Lower lobe of right lung (tissue), 2 donors: ENCODE results near the gene DMRT2. TPM values are rescaled to one million over a fixed set of nuclear protein-coding genes. Genes with fewer than 3 reads are reported as not detected.

ENCODE experiments used
- ATAC-seq, 2 donors: fragments of 200-7000 bp; cut with Tn5 transposase; one replicate each; pipeline ENCODE4 v1.9.1; 2020 to 2022; ENCODE audit warnings: mild to moderate bottlenecking in 2 of 2, moderate library complexity in 2 of 2
- DNase-seq: peaks from one replicate; pipeline ENCODE4 v3.0.0-alpha.2; 2020
- H3K27ac ChIP-seq: fragments of 200-600 bp; one replicate; pipeline ENCODE4 v1.8.0; 2022
- H3K27me3 ChIP-seq: fragments of 200-600 bp; one replicate; pipeline ENCODE4 v1.8.0; 2022; ENCODE audit warnings: low read depth
- H3K36me3 ChIP-seq: fragments of 200-600 bp; one replicate; pipeline ENCODE4 v1.8.0; 2022; ENCODE audit warnings: mild to moderate bottlenecking
- H3K4me1 ChIP-seq: fragments of 200-600 bp; one replicate; pipeline ENCODE4 v1.8.0; 2022
- H3K4me3 ChIP-seq: fragments of 200-600 bp; one replicate; pipeline ENCODE4 v1.8.0; 2022; ENCODE audit warnings: mild to moderate bottlenecking
- H3K9me3 ChIP-seq: fragments of 200-600 bp; one replicate; pipeline ENCODE4 v1.8.0; 2022
- intact Hi-C: fragments of 100-400 bp; cut with DNase I; formaldehyde crosslinking; loops from one replicate; pipeline ENCODE4 v1.11.0; 2022
- total RNA-seq: library from RNA; stranded (reverse); fragmentation: NEBNext Ultra II Directional; extraction: Animal tissue kit (Norgen Biotek cat#: 25700); gene quantifications from one replicate; pipeline ENCODE4 v1.2.1, GENCODE V29; 2021
- TF ChIP-seq, protein P1 (sequence below): fragments of 200-600 bp; IDR thresholded peaks from one replicate; pipeline ENCODE4 v1.8.0; 2022; ENCODE audit warnings: antibody characterized with exemption, mild to moderate bottlenecking
- donor health status: DM: no; HTN: yes; CAD: no; lungs with severe emphysema.

The DMRT2 gene
- total RNA-seq, 1 donor from 2014 or later = 0.86 TPM

DNA sequence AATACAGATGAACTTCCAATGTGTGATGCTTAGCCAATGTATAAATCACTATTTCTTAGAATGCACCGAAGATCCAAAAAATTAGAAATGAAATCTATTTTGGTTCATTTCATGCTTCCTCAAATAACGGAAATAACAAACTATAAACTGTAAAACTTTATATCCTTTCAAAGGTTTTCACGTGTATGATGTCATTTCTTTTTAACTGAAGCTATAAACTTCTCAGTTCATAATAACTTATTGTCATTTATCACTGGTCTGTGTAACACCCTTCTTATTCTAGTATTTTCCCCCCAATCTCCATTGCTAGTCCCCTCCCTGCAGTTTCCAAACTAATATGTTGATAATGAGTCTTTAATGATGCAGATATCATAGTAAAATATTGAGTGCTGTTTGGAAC, 36.4 kb downstream of the DMRT2 start:
- intact Hi-C loops = no loop called here
- Histone ChIP-seq H3K4me3 (no peak overlapping the region), H3K27me3 (no peaks in the 10 kb centered on the region), H3K4me1 (no peaks in the 10 kb centered on the region), H3K36me3 (no peaks in the 10 kb centered on the region), H3K9me3 (no peaks in the 10 kb centered on the region), H3K27ac (no peak overlapping the region)
- no peak for DNase-seq
- ATAC-seq = no peak
- TF ChIP-seq, protein P1, sequence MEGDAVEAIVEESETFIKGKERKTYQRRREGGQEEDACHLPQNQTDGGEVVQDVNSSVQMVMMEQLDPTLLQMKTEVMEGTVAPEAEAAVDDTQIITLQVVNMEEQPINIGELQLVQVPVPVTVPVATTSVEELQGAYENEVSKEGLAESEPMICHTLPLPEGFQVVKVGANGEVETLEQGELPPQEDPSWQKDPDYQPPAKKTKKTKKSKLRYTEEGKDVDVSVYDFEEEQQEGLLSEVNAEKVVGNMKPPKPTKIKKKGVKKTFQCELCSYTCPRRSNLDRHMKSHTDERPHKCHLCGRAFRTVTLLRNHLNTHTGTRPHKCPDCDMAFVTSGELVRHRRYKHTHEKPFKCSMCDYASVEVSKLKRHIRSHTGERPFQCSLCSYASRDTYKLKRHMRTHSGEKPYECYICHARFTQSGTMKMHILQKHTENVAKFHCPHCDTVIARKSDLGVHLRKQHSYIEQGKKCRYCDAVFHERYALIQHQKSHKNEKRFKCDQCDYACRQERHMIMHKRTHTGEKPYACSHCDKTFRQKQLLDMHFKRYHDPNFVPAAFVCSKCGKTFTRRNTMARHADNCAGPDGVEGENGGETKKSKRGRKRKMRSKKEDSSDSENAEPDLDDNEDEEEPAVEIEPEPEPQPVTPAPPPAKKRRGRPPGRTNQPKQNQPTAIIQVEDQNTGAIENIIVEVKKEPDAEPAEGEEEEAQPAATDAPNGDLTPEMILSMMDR = no peak

DNA sequence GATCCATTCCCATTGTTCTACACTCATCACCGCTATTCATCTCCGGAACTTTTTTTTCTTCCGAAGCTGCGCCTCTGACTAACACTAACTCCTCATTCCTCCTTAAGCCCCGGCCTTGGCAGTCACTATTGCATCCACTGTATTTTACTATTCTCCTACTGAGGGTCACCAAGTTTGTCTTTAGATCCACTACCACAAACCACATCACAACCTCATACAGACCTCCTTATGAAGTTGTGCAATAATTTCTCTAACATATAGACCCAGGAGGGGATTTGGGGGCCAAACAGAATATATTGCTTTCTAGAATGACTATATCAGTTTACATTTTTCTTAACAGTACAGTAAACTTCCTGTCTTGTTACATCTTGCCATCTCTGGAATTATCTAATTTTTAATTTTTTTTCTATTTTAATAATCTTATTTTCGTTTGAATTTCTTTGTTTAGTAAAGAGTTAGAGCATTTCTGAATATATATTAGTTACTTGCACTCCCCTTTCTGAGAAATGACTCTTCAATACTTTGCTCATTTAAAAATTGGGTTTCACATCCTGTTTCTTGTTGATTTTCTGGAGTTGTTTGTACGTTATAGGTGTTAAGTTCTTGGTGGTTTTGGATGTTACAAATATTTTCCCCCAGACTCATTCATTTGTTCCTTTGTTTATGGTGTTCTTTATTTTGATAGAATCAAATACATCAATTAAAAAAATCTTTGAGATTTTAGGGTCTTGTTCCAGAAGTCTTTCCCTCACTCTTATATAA, 37.1 kb downstream of the DMRT2 start:
- no peaks in the 10 kb centered on the region for H3K9me3 ChIP-seq
- no peaks in the 10 kb centered on the region for H3K36me3 ChIP-seq
- H3K27ac ChIP-seq = no peak overlapping the region
- no peak overlapping the region for H3K4me3 ChIP-seq
- TF ChIP-seq, protein P1 = no peak
- no peak for ATAC-seq
- H3K4me1 ChIP-seq = no peaks in the 10 kb centered on the region
- no peaks in the 10 kb centered on the region for H3K27me3 ChIP-seq
- intact Hi-C loops = no loop called here
- no peak for DNase-seq

DNA sequence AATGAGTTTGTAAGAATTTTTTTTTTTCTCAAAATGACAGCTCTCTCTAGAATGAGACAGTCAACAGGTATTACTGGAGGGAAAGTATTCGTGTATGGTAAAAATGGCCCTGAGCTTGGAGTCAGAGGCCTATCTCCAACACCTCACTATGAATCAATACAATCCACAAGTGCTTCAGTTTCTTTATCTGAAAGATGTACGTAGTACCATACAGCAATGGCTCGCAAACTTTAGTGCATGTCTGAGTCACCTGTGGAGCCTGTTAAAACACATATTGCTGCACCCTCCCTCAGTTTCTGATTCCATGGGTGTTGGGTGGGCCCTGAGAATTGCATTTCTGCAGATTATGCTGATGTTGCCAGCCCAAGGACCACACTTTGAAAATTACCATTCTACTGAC, 44.6 kb downstream of the DMRT2 start:
- Histone ChIP-seq H3K36me3 (no peaks in the 10 kb centered on the region), H3K4me1 (no peaks in the 10 kb centered on the region), H3K4me3 (no peak overlapping the region), H3K9me3 (no peaks in the 10 kb centered on the region), H3K27me3 (no peaks in the 10 kb centered on the region), H3K27ac (no peak overlapping the region)
- ATAC-seq (no peak), DNase-seq (no peak)
- intact Hi-C loops = no loop called here
- TF ChIP-seq, protein P1 = no peak

DNA sequence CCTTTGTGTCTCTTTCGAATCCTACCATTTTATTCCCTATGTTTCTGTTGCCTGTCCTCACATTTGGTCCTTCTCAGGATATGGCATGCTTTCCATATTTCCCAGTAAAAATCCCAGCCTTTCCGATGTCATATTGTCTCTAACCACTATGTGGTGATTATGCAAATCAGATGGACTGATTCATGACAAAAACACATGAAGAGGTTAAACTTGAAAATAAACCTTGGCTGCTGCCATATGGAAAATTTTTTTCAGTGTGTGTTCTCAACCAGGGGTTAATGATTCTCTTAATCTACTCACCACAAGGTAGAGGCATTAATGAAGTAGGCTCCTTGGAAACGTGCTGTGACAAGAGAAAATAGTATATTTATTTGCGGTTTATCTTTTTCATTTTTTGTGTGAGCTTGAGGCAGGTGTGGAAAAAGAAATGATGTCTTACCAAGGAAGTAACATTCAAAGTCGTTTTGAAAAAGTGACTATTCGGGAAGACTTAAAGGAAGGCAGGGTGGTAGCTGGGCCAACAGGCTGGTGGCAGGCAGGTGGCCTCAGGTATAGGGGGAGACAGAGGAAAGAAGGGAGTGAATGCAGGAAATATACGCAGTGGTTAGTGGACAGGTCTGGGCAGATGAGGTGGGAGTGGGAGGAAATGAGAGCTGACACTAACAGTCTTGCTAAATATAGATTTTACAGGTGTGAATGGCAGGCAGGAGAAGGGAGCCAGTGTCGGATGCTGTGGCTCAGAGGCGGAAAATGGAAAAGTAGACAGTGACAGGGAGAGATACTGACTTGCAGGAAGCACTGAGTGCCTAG, 46.2 kb downstream of the DMRT2 start:
- Histone ChIP-seq H3K4me1 (no peaks in the 10 kb centered on the region), H3K36me3 (no peaks in the 10 kb centered on the region), H3K9me3 (no peaks in the 10 kb centered on the region), H3K27ac (no peak overlapping the region), H3K27me3 (no peaks in the 10 kb centered on the region), H3K4me3 (no peak overlapping the region)
- intact Hi-C loops = no loop called here
- TF ChIP-seq, protein P1 = no peak
- no peak for DNase-seq
- no peak for ATAC-seq

DNA sequence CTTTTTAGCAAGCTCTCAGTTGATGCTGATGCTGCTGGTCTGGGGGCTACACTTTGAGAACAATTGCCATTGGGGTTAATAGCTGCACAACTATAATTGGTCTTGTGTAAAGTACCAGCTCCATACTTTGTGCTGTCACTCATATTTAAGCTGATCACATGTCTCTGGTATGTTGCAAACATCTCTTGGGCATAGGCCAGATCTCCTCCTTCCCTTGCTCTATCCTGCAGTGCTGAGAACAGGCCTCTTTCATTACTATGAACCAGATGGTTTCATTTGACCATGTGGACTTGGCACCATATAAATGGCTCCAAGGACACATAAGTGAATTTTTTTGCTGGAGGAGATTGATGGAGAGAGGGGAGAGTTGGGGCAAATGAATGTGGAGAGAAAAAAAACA, 48.4 kb downstream of the DMRT2 start:
- H3K27me3 ChIP-seq = no peaks in the 10 kb centered on the region
- no peaks in the 10 kb centered on the region for H3K9me3 ChIP-seq
- no peak overlapping the region for H3K4me3 ChIP-seq
- TF ChIP-seq, protein P1 = no peak
- H3K36me3 ChIP-seq = no peaks in the 10 kb centered on the region
- intact Hi-C loops = no loop called here
- H3K4me1 ChIP-seq = no peaks in the 10 kb centered on the region
- ATAC-seq (no peak), DNase-seq (no peak)
- H3K27ac ChIP-seq = no peak overlapping the region
